ENCODE results near the gene POLR3G. TPM values are rescaled to one million over a fixed set of nuclear protein-coding genes. Genes with fewer than 3 reads are reported as not detected.

Gene POLR3G
- total and polyA plus RNA-seq, 9 donors: 0.79 to 4.2 (median 1.8) TPM

GRCh38 chr5:90484540-90484939 is 9.9 kb downstream of the POLR3G start:
- TF ChIP-seq POLR2A (IDR thresholded peaks at IDR 0.05) (no peak), EP300 (IDR thresholded peaks at IDR 0.05) (no peak), CTCF (IDR thresholded peaks at IDR 0.05) (no peak)
- no peak overlapping the region for H3K4me3 ChIP-seq
- no peak overlapping the region for H3K27ac ChIP-seq
- no peaks in the 10 kb centered on the region for H3K27me3 ChIP-seq
- DNase-seq: no peak
- intact Hi-C loops (cut with DNase I): no loop called here
- WGBS, 3 donors: 30 to 46% (median 38%) methylated on average over 3 of the region's 3 CpGs
- no peaks in the 10 kb centered on the region for H3K9me3 ChIP-seq
- H3K4me1 ChIP-seq (ENCODE audit: insufficient read depth): no peaks in the 10 kb centered on the region
- H3K36me3 ChIP-seq: no peaks in the 10 kb centered on the region

GRCh38 chr5:90488791-90489190 is 14.1 kb downstream of the POLR3G start:
- DNase-seq: no peak
- Histone ChIP-seq H3K27ac (no peak overlapping the region), H3K4me3 (no peak overlapping the region), H3K4me1 (ENCODE audit: insufficient read depth) (no peaks in the 10 kb centered on the region), H3K9me3 (no peaks in the 10 kb centered on the region), H3K27me3 (no peaks in the 10 kb centered on the region), H3K36me3 (no peaks in the 10 kb centered on the region)
- TF ChIP-seq EP300 (IDR thresholded peaks at IDR 0.05) (no peak), CTCF (IDR thresholded peaks at IDR 0.05) (no peak), POLR2A (IDR thresholded peaks at IDR 0.05) (no peak)
- intact Hi-C loops (cut with DNase I): no loop called here
- WGBS, 3 donors: 62 to 72% (median 69%) methylated on average over 2 of the region's 2 CpGs

- intact Hi-C loops (cut with DNase I): no loop called here
- no peak for DNase-seq
- Histone ChIP-seq H3K4me1 (ENCODE audit: insufficient read depth) (no peaks in the 10 kb centered on the region), H3K27ac (no peak overlapping the region), H3K4me3 (no peak overlapping the region), H3K9me3 (no peaks in the 10 kb centered on the region), H3K27me3 (no peaks in the 10 kb centered on the region), H3K36me3 (no peaks in the 10 kb centered on the region)
- no peak for TF ChIP-seq EP300 (IDR thresholded peaks at IDR 0.05)
- no peak for TF ChIP-seq POLR2A (IDR thresholded peaks at IDR 0.05)
- no peak for TF ChIP-seq CTCF (IDR thresholded peaks at IDR 0.05)
Measured at GRCh38 chr5:90494043-90494442, 19.4 kb downstream of the POLR3G start.

- H3K27ac ChIP-seq: no peak overlapping the region
- WGBS, 3 donors: 86 to 100% (median 89%) methylated on average over 1 of the region's 1 CpG
- no peaks in the 10 kb centered on the region for H3K36me3 ChIP-seq
- no peak overlapping the region for H3K4me3 ChIP-seq
- H3K9me3 ChIP-seq: no peaks in the 10 kb centered on the region
- no peaks in the 10 kb centered on the region for H3K27me3 ChIP-seq
- no peaks in the 10 kb centered on the region for H3K4me1 ChIP-seq (ENCODE audit: insufficient read depth)
- DNase-seq: no peak
- intact Hi-C loops (cut with DNase I): no loop called here
- TF ChIP-seq CTCF (IDR thresholded peaks at IDR 0.05): no peak
- no peak for TF ChIP-seq EP300 (IDR thresholded peaks at IDR 0.05)
- TF ChIP-seq POLR2A (IDR thresholded peaks at IDR 0.05): no peak
Measured at GRCh38 chr5:90495146-90495545, 20.5 kb downstream of the POLR3G start.

- H3K36me3 ChIP-seq: no peaks in the 10 kb centered on the region
- intact Hi-C loops (cut with DNase I): no loop called here
- H3K27me3 ChIP-seq: no peaks in the 10 kb centered on the region
- WGBS, 3 donors: 70 to 77% (median 74%) methylated on average over 1 of the region's 1 CpG
- H3K4me1 ChIP-seq (ENCODE audit: insufficient read depth): no peaks in the 10 kb centered on the region
- no peaks in the 10 kb centered on the region for H3K9me3 ChIP-seq
- no peak overlapping the region for H3K27ac ChIP-seq
- TF ChIP-seq POLR2A (IDR thresholded peaks at IDR 0.05) (no peak), CTCF (IDR thresholded peaks at IDR 0.05) (no peak), EP300 (IDR thresholded peaks at IDR 0.05) (no peak)
- DNase-seq: no peak
- H3K4me3 ChIP-seq: no peak overlapping the region
Measured at GRCh38 chr5:90503596-90503995, 28.9 kb downstream of the POLR3G start.
